ENCODE data around the gene PTPRD. TPM values are rescaled to one million over a fixed set of nuclear protein-coding genes. Genes with fewer than 3 reads are reported as not detected.

Gene PTPRD
- total RNA-seq, 2 donors from 2014 or later: 19.6 to 101 TPM

DNA sequence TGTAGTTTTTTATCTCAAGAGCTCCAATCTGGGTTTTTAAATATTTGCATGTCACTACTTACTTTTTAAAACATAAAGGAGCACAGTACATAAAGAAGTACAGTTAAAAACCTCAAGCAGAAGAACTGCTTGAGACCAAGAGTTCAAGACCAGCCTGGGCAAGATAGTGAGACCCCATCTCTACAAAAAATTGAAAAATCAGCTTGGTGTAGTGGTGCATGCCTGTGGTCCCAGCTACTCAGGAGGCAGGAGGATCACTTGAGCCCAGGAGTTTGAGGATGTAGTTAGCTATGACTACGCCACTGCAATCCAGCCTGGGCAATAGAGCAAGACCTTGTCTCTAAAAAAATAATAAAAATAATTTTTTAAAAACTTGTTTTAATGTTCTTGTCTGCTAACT lies 1840.5 kb downstream of the PTPRD start:
- Histone ChIP-seq H3K9me3 (no peaks in the 10 kb centered on the region), H3K4me1 (ENCODE audit: control insufficient read depth in 1 of 2, low read depth in 2 of 2) (peaks cover 0 to 3% of the 10 kb centered on the region in 2 donors), H3K4me3 (no peak overlapping the region), H3K27ac (no peak overlapping the region), H3K36me3 (no peaks in the 10 kb centered on the region), H3K27me3 (replicated peaks; ENCODE audit: insufficient read depth) (no peaks in the 10 kb centered on the region)
- TF ChIP-seq, protein P1, sequence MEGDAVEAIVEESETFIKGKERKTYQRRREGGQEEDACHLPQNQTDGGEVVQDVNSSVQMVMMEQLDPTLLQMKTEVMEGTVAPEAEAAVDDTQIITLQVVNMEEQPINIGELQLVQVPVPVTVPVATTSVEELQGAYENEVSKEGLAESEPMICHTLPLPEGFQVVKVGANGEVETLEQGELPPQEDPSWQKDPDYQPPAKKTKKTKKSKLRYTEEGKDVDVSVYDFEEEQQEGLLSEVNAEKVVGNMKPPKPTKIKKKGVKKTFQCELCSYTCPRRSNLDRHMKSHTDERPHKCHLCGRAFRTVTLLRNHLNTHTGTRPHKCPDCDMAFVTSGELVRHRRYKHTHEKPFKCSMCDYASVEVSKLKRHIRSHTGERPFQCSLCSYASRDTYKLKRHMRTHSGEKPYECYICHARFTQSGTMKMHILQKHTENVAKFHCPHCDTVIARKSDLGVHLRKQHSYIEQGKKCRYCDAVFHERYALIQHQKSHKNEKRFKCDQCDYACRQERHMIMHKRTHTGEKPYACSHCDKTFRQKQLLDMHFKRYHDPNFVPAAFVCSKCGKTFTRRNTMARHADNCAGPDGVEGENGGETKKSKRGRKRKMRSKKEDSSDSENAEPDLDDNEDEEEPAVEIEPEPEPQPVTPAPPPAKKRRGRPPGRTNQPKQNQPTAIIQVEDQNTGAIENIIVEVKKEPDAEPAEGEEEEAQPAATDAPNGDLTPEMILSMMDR (IDR thresholded peaks at IDR 0.05): no peak
- no peak for ATAC-seq (ENCODE audit: insufficient number of reproducible peaks, low FRiP score, low read depth)
- no peak for DNase-seq (ENCODE audit: low spot score)

DNA sequence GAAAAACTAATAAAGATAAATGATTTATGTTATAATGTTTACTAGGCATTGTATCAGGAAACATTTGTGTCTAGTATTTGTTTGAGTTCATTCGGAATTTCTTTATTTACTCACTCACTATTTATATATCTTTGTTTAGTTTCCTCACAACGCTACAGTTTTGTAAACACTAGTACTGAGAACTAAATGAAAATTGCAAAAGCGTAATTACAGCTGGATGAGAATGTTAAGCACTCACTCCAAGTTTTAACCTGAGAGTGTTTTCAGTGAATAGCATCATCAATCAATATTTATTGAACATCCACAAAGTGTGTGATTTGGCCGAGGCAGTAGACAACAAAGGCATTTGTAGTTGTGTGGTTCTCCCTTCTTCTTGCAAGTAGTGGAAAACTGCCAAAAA lies 1843.6 kb downstream of the PTPRD start:
- H3K27me3 ChIP-seq (replicated peaks; ENCODE audit: insufficient read depth): no peaks in the 10 kb centered on the region
- peaks cover 0 to 3% of the 10 kb centered on the region in 2 donors for H3K4me1 ChIP-seq (ENCODE audit: control insufficient read depth in 1 of 2, low read depth in 2 of 2)
- no peak for ATAC-seq (ENCODE audit: insufficient number of reproducible peaks, low FRiP score, low read depth)

GRCh38 chr9:8766096-8766495 lies 1846.7 kb downstream of the PTPRD start:
- no peak overlapping the region for H3K27ac ChIP-seq
- TF ChIP-seq, protein P1 (IDR thresholded peaks at IDR 0.05): no peak

More for the DNA sequence above, 1843.6 kb downstream of the PTPRD start:
- DNase-seq (ENCODE audit: low spot score): no peak
- TF ChIP-seq, protein P1 (IDR thresholded peaks at IDR 0.05): no peak
- Histone ChIP-seq H3K9me3 (no peaks in the 10 kb centered on the region), H3K4me3 (no peak overlapping the region), H3K36me3 (no peaks in the 10 kb centered on the region), H3K27ac (no peak overlapping the region)

DNA sequence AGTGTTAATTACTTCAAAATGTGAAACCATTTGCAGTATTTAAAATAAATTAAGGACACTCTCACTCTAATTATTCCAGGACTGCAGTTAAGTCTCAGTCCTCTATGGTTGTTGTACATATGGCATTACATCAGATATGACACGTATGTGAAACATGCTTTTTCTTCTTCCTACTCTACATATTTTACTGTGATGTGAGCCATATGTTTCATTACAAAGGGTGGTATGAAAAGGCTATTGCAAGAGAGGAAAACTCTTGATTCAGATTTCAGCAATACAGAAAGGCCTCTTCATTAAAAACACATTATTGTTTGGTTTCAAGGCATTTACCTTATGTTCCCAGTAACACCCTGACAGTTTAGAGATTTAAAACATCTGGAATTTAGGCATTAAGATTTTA lies 1848.8 kb downstream of the PTPRD start:
- Histone ChIP-seq H3K27ac (no peak overlapping the region), H3K9me3 (no peaks in the 10 kb centered on the region), H3K4me1 (ENCODE audit: control insufficient read depth in 1 of 2, low read depth in 2 of 2) (peaks cover 9 to 22% of the 10 kb centered on the region in 2 donors), H3K36me3 (no peaks in the 10 kb centered on the region), H3K4me3 (no peak overlapping the region), H3K27me3 (replicated peaks; ENCODE audit: insufficient read depth) (no peaks in the 10 kb centered on the region)
- TF ChIP-seq, protein P1 (IDR thresholded peaks at IDR 0.05): no peak
- DNase-seq (ENCODE audit: low spot score) (no peak), ATAC-seq (ENCODE audit: insufficient number of reproducible peaks, low FRiP score, low read depth) (no peak)

More at GRCh38 chr9:8766096-8766495, 1846.7 kb downstream of the PTPRD start:
- H3K4me3 ChIP-seq: no peak overlapping the region
- H3K4me1 ChIP-seq (ENCODE audit: control insufficient read depth in 1 of 2, low read depth in 2 of 2): peaks cover 2 to 3% of the 10 kb centered on the region in 2 donors
- no peak for ATAC-seq (ENCODE audit: insufficient number of reproducible peaks, low FRiP score, low read depth)
- no peaks in the 10 kb centered on the region for H3K9me3 ChIP-seq
- DNase-seq (ENCODE audit: low spot score): no peak
- no peaks in the 10 kb centered on the region for H3K27me3 ChIP-seq (replicated peaks; ENCODE audit: insufficient read depth)
- H3K36me3 ChIP-seq: no peaks in the 10 kb centered on the region

DNA sequence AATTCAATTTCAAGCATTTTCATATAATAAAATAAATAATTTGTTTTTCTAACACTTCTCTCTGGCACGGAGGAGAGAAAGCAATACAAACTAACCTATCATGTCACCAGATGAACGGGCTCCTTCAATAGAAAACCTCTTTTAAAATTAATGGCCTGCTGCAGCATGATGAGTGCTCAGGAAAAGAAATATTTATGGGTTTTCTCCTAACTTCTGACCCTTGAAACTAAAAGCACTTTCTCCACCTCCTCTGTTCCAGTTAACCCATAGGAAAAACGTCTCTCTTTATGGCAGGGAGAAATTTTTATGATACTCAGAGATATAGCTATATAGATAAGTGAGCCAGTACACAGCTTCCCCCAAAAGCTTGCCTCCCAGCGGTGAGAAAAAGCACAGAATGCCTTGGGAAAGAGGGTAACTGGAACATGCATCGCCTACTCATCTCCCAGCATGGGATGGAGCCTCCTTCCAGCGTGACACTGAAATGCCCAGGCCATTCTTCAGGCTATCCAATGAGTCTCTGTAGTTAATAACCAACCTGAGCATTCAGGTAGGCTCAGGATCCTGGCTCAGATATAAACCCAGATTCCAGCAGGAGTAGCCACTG lies 1850.2 kb downstream of the PTPRD start:
- Histone ChIP-seq H3K36me3 (no peaks in the 10 kb centered on the region), H3K9me3 (no peaks in the 10 kb centered on the region), H3K27ac (no peak overlapping the region), H3K4me1 (ENCODE audit: control insufficient read depth in 1 of 2, low read depth in 2 of 2) (peaks cover 6 to 23% of the 10 kb centered on the region in 2 donors), H3K4me3 (no peak overlapping the region), H3K27me3 (replicated peaks; ENCODE audit: insufficient read depth) (no peaks in the 10 kb centered on the region)
- ATAC-seq (ENCODE audit: insufficient number of reproducible peaks, low FRiP score, low read depth) (no peak), DNase-seq (ENCODE audit: low spot score) (no peak)
- TF ChIP-seq, protein P1 (IDR thresholded peaks at IDR 0.05): no peak
